ENCODE measurements around the gene SP100.

SP100 gene

GRCh38 chr2:230582851-230583283 lies 166.9 kb downstream of the SP100 start:
- TF ChIP-seq FOXP2 (optimal IDR thresholded peaks at IDR 0.05; ENCODE audit: borderline replicate concordance, extremely low read depth, extremely low read length, insufficient read depth) (no peak), POLR2AphosphoS5 (IDR thresholded peaks at IDR 0.05; ENCODE audit: low read depth, low read length) (no peak), REST (IDR thresholded peaks at IDR 0.05; ENCODE audit: insufficient read depth in 1 of 2, low read depth in 2 of 2, low read length in 2 of 2) (no peak), TAF1 (IDR thresholded peaks at IDR 0.05; ENCODE audit: borderline replicate concordance, insufficient read depth, low read length) (no peak), SIN3A (IDR thresholded peaks at IDR 0.05; ENCODE audit: borderline replicate concordance, insufficient read depth, low read length) (no peak)

GRCh38 chr2:230583581-230583980 lies 167.6 kb downstream of the SP100 start:
- no peak for TF ChIP-seq POLR2AphosphoS5 (IDR thresholded peaks at IDR 0.05; ENCODE audit: low read depth, low read length)
- TF ChIP-seq TAF1 (IDR thresholded peaks at IDR 0.05; ENCODE audit: borderline replicate concordance, insufficient read depth, low read length): no peak
- no peak for TF ChIP-seq FOXP2 (optimal IDR thresholded peaks at IDR 0.05; ENCODE audit: borderline replicate concordance, extremely low read depth, extremely low read length, insufficient read depth)
- TF ChIP-seq REST (IDR thresholded peaks at IDR 0.05; ENCODE audit: insufficient read depth in 1 of 2, low read depth in 2 of 2, low read length in 2 of 2): no peak
- no peak for TF ChIP-seq SIN3A (IDR thresholded peaks at IDR 0.05; ENCODE audit: borderline replicate concordance, insufficient read depth, low read length)

- TF ChIP-seq TAF1 (IDR thresholded peaks at IDR 0.05; ENCODE audit: borderline replicate concordance, insufficient read depth, low read length): no peak
- TF ChIP-seq POLR2AphosphoS5 (IDR thresholded peaks at IDR 0.05; ENCODE audit: low read depth, low read length): no peak
- no peak for TF ChIP-seq REST (IDR thresholded peaks at IDR 0.05; ENCODE audit: insufficient read depth in 1 of 2, low read depth in 2 of 2, low read length in 2 of 2)
- TF ChIP-seq SIN3A (IDR thresholded peaks at IDR 0.05; ENCODE audit: borderline replicate concordance, insufficient read depth, low read length): no peak
- TF ChIP-seq FOXP2 (optimal IDR thresholded peaks at IDR 0.05; ENCODE audit: borderline replicate concordance, extremely low read depth, extremely low read length, insufficient read depth): no peak
These were observed 170.5 kb downstream of the SP100 start for GRCh38 chr2:230586328-230586982.

GRCh38 chr2:230589025-230589424 lies 173.0 kb downstream of the SP100 start:
- TF ChIP-seq SIN3A (IDR thresholded peaks at IDR 0.05; ENCODE audit: borderline replicate concordance, insufficient read depth, low read length): no peak
- TF ChIP-seq POLR2AphosphoS5 (IDR thresholded peaks at IDR 0.05; ENCODE audit: low read depth, low read length): no peak
- no peak for TF ChIP-seq REST (IDR thresholded peaks at IDR 0.05; ENCODE audit: insufficient read depth in 1 of 2, low read depth in 2 of 2, low read length in 2 of 2)
- TF ChIP-seq TAF1 (IDR thresholded peaks at IDR 0.05; ENCODE audit: borderline replicate concordance, insufficient read depth, low read length): no peak
- TF ChIP-seq FOXP2 (optimal IDR thresholded peaks at IDR 0.05; ENCODE audit: borderline replicate concordance, extremely low read depth, extremely low read length, insufficient read depth): no peak
